H1 (cell line): ENCODE results near the gene CANX. TPM values are rescaled to one million over a fixed set of nuclear protein-coding genes. Genes with fewer than 3 reads are reported as not detected.

ENCODE experiments used
- CTCF ChIA-PET: fragments of 300-600 bp; sonication (Branson Sonifier 250); formaldehyde crosslinking; loops from one replicate; lab custom pipeline; 2021; ENCODE audit not compliant: partially characterized antibody; lab: Charles Lee
- POLR2A ChIA-PET: fragments of 300-600 bp; sonication (Branson Sonifier 250); formaldehyde crosslinking; loops from one replicate; lab custom pipeline; 2021; ENCODE audit warnings: inconsistent platforms; ENCODE audit not compliant: partially characterized antibody; lab: Charles Lee
- DNase-seq, 2 experiments: peaks; one replicate each; pipeline versions ENCODE4 v3.0.0 to v3.0.0-alpha.2; 2010 to 2022; ENCODE audit warnings: low spot score in 2 of 2, low read depth in 1 of 2, mixed read lengths in 1 of 2
- FAIRE-seq: peaks from 2 replicates; lab custom pipeline; 2011; peaks lifted over from hg19 to GRCh38; lab: Jason Lieb, UNC
- H2AFZ ChIP-seq: 2 replicates; pipeline ENCODE4 v1.8.1; 2012; ENCODE audit warnings: low read length, inconsistent platforms
- H2AK5ac ChIP-seq: 2 replicates; pipeline ENCODE4 v1.6.1; 2013; ENCODE audit warnings: low read depth, low read length
- H2BK120ac ChIP-seq: replicated peaks from 2 replicates; pipeline ENCODE3; 2013; ENCODE audit warnings: low read depth, low read length, inconsistent platforms
- H2BK12ac ChIP-seq: 2 replicates; pipeline ENCODE4 v1.6.1; 2013; ENCODE audit warnings: low read depth, low read length
- H2BK15ac ChIP-seq: 2 replicates; pipeline ENCODE4 v1.6.1; 2013; ENCODE audit warnings: low read length
- H2BK20ac ChIP-seq: 2 replicates; pipeline ENCODE4 v1.6.1; 2013; ENCODE audit warnings: low read length
- H2BK5ac ChIP-seq: 2 replicates; pipeline ENCODE4 v1.6.1; 2013; ENCODE audit warnings: low read depth, low read length
- H3K14ac ChIP-seq: 2 replicates; pipeline ENCODE4 v1.6.1; 2013; ENCODE audit warnings: inconsistent platforms; ENCODE audit not compliant: insufficient read length
- H3K18ac ChIP-seq: 2 replicates; pipeline ENCODE4 v1.6.1; 2013; ENCODE audit warnings: low read length; ENCODE audit errors: extremely low read depth
- H3K23ac ChIP-seq: 2 replicates; pipeline ENCODE4 v1.6.1; 2013; ENCODE audit warnings: inconsistent platforms; ENCODE audit not compliant: insufficient read length
- H3K23me2 ChIP-seq: 2 replicates; pipeline ENCODE4 v1.6.1; 2013; ENCODE audit warnings: low read depth, low read length
- H3K27ac ChIP-seq: 2 replicates; pipeline ENCODE4 v1.6.1; 2011; ENCODE audit warnings: low read depth, low read length, inconsistent platforms
- H3K27me3 ChIP-seq, 4 experiments: replicated peaks in 1 of 4; 1 replicate in 1 of 4; 2 replicates in 3 of 4; pipeline versions ENCODE4 v1.6.1 to v1.8.1; 2011 to 2013; ENCODE audit warnings: low read length in 3 of 4, mild to moderate bottlenecking in 3 of 4, inconsistent platforms in 2 of 4, mixed read lengths in 2 of 4, moderate library complexity in 1 of 4; ENCODE audit not compliant: control insufficient read depth in 3 of 4, insufficient read depth in 3 of 4; ENCODE audit errors: extremely low read depth in 1 of 4
- H3K36me3 ChIP-seq, 4 experiments: 2 replicates each; pipeline versions ENCODE4 v1.6.1 to v1.8.1; 2011 to 2013; ENCODE audit warnings: mild to moderate bottlenecking in 4 of 4, low read length in 3 of 4, moderate library complexity in 2 of 4, control low read depth in 1 of 4, inconsistent platforms in 1 of 4; ENCODE audit not compliant: insufficient read depth in 4 of 4, control insufficient read depth in 2 of 4
- H3K4ac ChIP-seq: replicated peaks from 2 replicates; pipeline ENCODE3; 2013; ENCODE audit warnings: low read length, low read depth, mixed read lengths, inconsistent platforms; ENCODE audit not compliant: insufficient read length
- H3K4me1 ChIP-seq, 4 experiments: replicated peaks in 1 of 4; 1 replicate in 1 of 4; 2 replicates in 3 of 4; pipeline versions ENCODE4 v1.6.1 to v1.8.1; 2011 to 2013; ENCODE audit warnings: low read length in 3 of 4, inconsistent platforms in 2 of 4, mixed read lengths in 1 of 4; ENCODE audit not compliant: insufficient read depth in 4 of 4, control insufficient read depth in 3 of 4
- H3K4me2 ChIP-seq, 2 experiments: 2 replicates each; pipeline versions ENCODE4 v1.6.1 to v1.8.1; 2011 to 2013; ENCODE audit warnings: low read depth in 2 of 2, low read length in 2 of 2, control low read depth in 1 of 2, inconsistent platforms in 1 of 2, mild to moderate bottlenecking in 1 of 2; ENCODE audit not compliant: insufficient read depth in 1 of 2
- H3K4me3 ChIP-seq, 4 experiments: fragments of 200-600, 300-600 bp in 1 of 4; sonication (generic), shearing (Covaris generic), sonication (Bioruptor Twin) in 1 of 4; 2 replicates each; pipeline versions ENCODE4 v1.5.1 to v1.8.1; 2011 to 2016; ENCODE audit warnings: low read length in 4 of 4, low read depth in 3 of 4, control low read depth in 2 of 4, inconsistent platforms in 2 of 4, mild to moderate bottlenecking in 2 of 4, mixed read lengths in 1 of 4, moderate library complexity in 1 of 4; ENCODE audit not compliant: insufficient read depth in 2 of 4; ENCODE audit errors: extremely low read depth in 1 of 4
- H3K56ac ChIP-seq: replicated peaks from 2 replicates; pipeline ENCODE3; 2013; ENCODE audit warnings: low read depth, mild to moderate bottlenecking, mixed read lengths, low read length, inconsistent platforms; ENCODE audit not compliant: insufficient read length
- H3K79me1 ChIP-seq: 2 replicates; pipeline ENCODE4 v1.6.1; 2013; ENCODE audit warnings: low read depth, low read length, control low read depth
- H3K79me2 ChIP-seq, 2 experiments: 2 replicates each; pipeline versions ENCODE4 v1.6.1 to v1.8.1; 2012 to 2013; ENCODE audit warnings: low read length in 2 of 2, mild to moderate bottlenecking in 2 of 2, inconsistent platforms in 1 of 2; ENCODE audit not compliant: insufficient read depth in 2 of 2, control insufficient read depth in 1 of 2
- H3K9ac ChIP-seq, 4 experiments: replicated peaks in 1 of 4; 1 replicate in 1 of 4; 2 replicates in 3 of 4; pipeline versions ENCODE4 v1.6.1 to v1.8.1; 2011 to 2013; ENCODE audit warnings: low read depth in 3 of 4, low read length in 3 of 4, control low read depth in 2 of 4, mild to moderate bottlenecking in 2 of 4, moderate library complexity in 2 of 4, inconsistent platforms in 1 of 4; ENCODE audit errors: extremely low read depth in 1 of 4
- H3K9me3 ChIP-seq, 2 experiments: 2 replicates each; pipeline versions ENCODE4 v1.6.1 to v1.8.1; 2012 to 2013; ENCODE audit warnings: mild to moderate bottlenecking in 2 of 2, moderate library complexity in 2 of 2, control low read depth in 1 of 2, inconsistent platforms in 1 of 2, low read depth in 1 of 2, low read length in 1 of 2, mixed read lengths in 1 of 2; ENCODE audit not compliant: insufficient read depth in 2 of 2
- H4K20me1 ChIP-seq, 2 experiments: replicated peaks in 1 of 2; 2 replicates each; pipeline versions ENCODE3 to v1.8.1; 2011 to 2013; ENCODE audit warnings: inconsistent platforms in 2 of 2, low read length in 2 of 2, mild to moderate bottlenecking in 1 of 2; ENCODE audit not compliant: insufficient read depth in 2 of 2, control insufficient read depth in 1 of 2
- H4K5ac ChIP-seq: 2 replicates; pipeline ENCODE4 v1.6.1; 2013; ENCODE audit warnings: low read length, low read depth, mixed read lengths, inconsistent platforms; ENCODE audit not compliant: insufficient read length
- H4K8ac ChIP-seq: 2 replicates; pipeline ENCODE4 v1.8.0; 2013; ENCODE audit warnings: mild to moderate bottlenecking, moderate library complexity, low read length, inconsistent platforms; ENCODE audit not compliant: insufficient read depth; ENCODE audit errors: extremely low read depth
- H4K91ac ChIP-seq: replicated peaks from 2 replicates; pipeline ENCODE3; 2013; ENCODE audit warnings: low read length, mixed read lengths, inconsistent platforms; ENCODE audit not compliant: insufficient read length
- CBX8 ChIP-seq: fragments of 300-800, 300-1000 bp; sonication (generic); IDR thresholded peaks from 2 replicates; pipeline ENCODE4 v1.7.1; 2016; ENCODE audit warnings: low read depth, low read length, borderline replicate concordance
- GTF2F1 ChIP-seq: IDR thresholded peaks from 2 replicates; pipeline ENCODE4 v1.6.1; 2012; ENCODE audit warnings: low read depth, low read length, improper control_type of control experiment, borderline replicate concordance
- HDAC6 ChIP-seq: IDR thresholded peaks from one replicate; pipeline ENCODE4 v1.7.1; 2012; ENCODE audit warnings: low read depth, mild to moderate bottlenecking, inconsistent platforms, low read length, moderate library complexity
- SAP30 ChIP-seq: fragments of 300-600 bp; sonication (generic); IDR thresholded peaks from 2 replicates; pipeline ENCODE4 v1.7.1; 2012; ENCODE audit warnings: low read length, moderate library complexity, mild to moderate bottlenecking, inconsistent platforms; ENCODE audit not compliant: insufficient read depth, insufficient replicate concordance
- SP1 ChIP-seq: IDR thresholded peaks from 2 replicates; pipeline ENCODE4 v1.6.1; 2011; ENCODE audit warnings: low read depth, low read length
- TAF7 ChIP-seq: optimal IDR thresholded peaks from 2 replicates; pipeline ENCODE3; 2011; ENCODE audit warnings: low read depth, mild to moderate bottlenecking, inconsistent platforms, low read length, moderate library complexity, borderline replicate concordance
- TBP ChIP-seq: IDR thresholded peaks from 2 replicates; pipeline ENCODE4 v1.6.1; 2011; ENCODE audit warnings: low read depth, low read length, improper control_type of control experiment
- YY1 ChIP-seq: IDR thresholded peaks from 2 replicates; pipeline ENCODE4 v1.6.1; 2011; ENCODE audit warnings: low read depth, mild to moderate bottlenecking, low read length
- WGBS, 2 experiments: shearing (Covaris generic) in 1 of 2; methylation state at CpG; one replicate each; pipeline versions ENCODE4 v1.1.6 to v1.1.7; 2013 to 2015; ENCODE audit warnings: low lambda C conversion rate in 2 of 2, mixed read lengths in 2 of 2, inconsistent platforms in 1 of 2, low coverage in 1 of 2, missing lambda C conversion rate in 1 of 2; ENCODE audit not compliant: insufficient replicate concordance in 2 of 2, insufficient coverage in 1 of 2, insufficient read length in 1 of 2; ENCODE audit errors: extremely low coverage in 1 of 2, missing lambda C conversion rate in 1 of 2; 5-methylcytosine and 5-hydroxymethylcytosine counted together
- polyA plus RNA-seq, 7 experiments: library from polyadenylated mRNA; depleted of rRNA in 3 of 7; stranded (reverse) in 5 of 7; unstranded in 2 of 7; fragments of >200 nt in 5 of 7; fragments of 200-250 nt in 2 of 7; gene quantifications; 1 replicate in 5 of 7; 2 replicates in 1 of 7; 4 replicates in 1 of 7; pipeline versions ENCODE4 v1.2.1 to v1.2.3, GENCODE V29; 2011 to 2013; ENCODE audit warnings: missing spikeins in 2 of 7, mixed read lengths in 2 of 7
- total RNA-seq: library from RNA; stranded (reverse); fragmentation: NEBNext Ultra II Directional; extraction: Animal tissue kit (Norgen Biotek cat#: 25700); gene quantifications from 2 replicates; pipeline ENCODE4 v1.2.1, GENCODE V29; 2021
- TF ChIP-seq, protein P1 (sequence below), 3 experiments: IDR thresholded peaks; 1 replicate in 2 of 3; 2 replicates in 1 of 3; pipeline versions ENCODE4 v1.5.1 to v1.6.1; 2011; ENCODE audit warnings: low read length in 3 of 3, mild to moderate bottlenecking in 3 of 3, inconsistent platforms in 2 of 3, low read depth in 1 of 3, moderate library complexity in 1 of 3; ENCODE audit not compliant: insufficient read depth in 1 of 3; ENCODE audit errors: control extremely low read depth in 1 of 3

The CANX gene
- total and polyA plus RNA-seq, 2 of the 8 experiments (the other 6 are each of a cell fraction or from before 2014, with no cell fraction given): 136 to 691 TPM

DNA sequence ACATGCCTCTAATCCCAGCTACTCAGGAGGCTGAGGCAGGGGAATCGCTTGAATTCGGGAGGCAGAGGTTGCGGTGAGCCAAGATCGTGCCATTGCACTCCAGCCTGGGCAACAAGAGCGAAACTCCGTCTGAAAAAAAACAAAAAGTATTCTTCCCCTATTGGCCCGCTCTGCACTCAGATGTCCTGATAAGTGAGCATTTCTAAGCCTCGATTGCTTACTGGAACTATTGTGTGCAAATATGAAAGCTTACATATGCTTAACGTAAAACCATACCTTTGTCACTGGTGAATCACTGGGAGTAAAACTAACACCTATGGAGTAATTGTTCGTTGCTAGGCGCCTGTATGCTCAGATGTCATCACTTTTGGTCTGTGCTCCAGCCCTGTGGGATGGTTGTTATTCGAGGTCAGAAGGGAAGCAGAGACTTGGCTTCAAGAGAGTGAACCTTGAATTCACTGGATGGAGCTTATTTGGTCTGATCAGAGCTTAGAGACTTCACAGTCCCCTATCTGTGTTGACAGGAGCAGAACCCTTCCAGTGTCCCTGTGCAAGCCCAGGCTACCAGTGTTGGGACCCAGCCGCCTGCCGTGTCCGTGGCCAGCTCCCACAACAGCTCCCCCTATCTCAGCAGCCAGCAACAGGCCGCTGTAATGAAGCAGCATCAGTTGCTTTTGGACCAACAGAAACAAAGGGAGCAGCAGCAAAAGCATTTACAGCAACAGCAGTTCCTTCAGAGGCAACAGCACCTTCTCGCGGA is 69.7 kb downstream of the CANX start:
- CTCF ChIA-PET: interaction anchor here (0.6 to 6.0 kb wide), 16 partner anchors 8 to 625 kb away, joined by 3 to 53 read pairs (median 4); partner anchors contain the start of gene LTC4S
- Histone ChIP-seq H4K20me1 (peaks cover 8 to 21% of the 10 kb centered on the region in 2 experiments), H3K23ac (no peak overlapping the region), H3K9me3 (no peaks in the 10 kb centered on the region), H3K79me2 (peaks cover 0 to 43% of the 10 kb centered on the region in 2 experiments; a peak in 2 of 4 replicates), H2AFZ (no peak overlapping the region), H4K8ac (no peak overlapping the region), H3K79me1 (peaks cover 11% of the 10 kb centered on the region), H2BK15ac (no peak overlapping the region), H2BK120ac (no peak overlapping the region), H3K27me3 (no peaks in the 10 kb centered on the region), H3K4me3 (no peak overlapping the region), H3K56ac (no peak overlapping the region), H3K9ac (no peak overlapping the region), H2AK5ac (no peak overlapping the region), H3K23me2 (no peaks in the 10 kb centered on the region), H3K4me2 (no peak overlapping the region), H3K18ac (no peak overlapping the region), H3K4ac (no peak overlapping the region), H3K14ac (no peak overlapping the region), H3K27ac (no peak overlapping the region), H2BK20ac (no peak overlapping the region), H2BK12ac (no peak overlapping the region), H2BK5ac (no peak overlapping the region), H4K91ac (no peak overlapping the region), H3K36me3 (peaks cover 25 to 63% (median 47%) of the 10 kb centered on the region in 4 experiments), H3K4me1 (peaks cover under 1 to 8% (median 1%) of the 10 kb centered on the region in 4 experiments; a peak in 5 of 7 replicates), H4K5ac (no peak overlapping the region)
- WGBS, 2 experiments: 93% methylated on average over 18 of the region's 18 CpGs; no CpG with 5 or more reads in 1 of the 2 experiments
- DNase-seq (no peak), FAIRE-seq (no peak)
- POLR2A ChIA-PET: interaction anchor here (1.6 to 2.5 kb wide), 4 partner anchors 9 to 150 kb away, joined by 3 to 10 read pairs (median 6); partner anchors contain the start of gene MAML1
- TF ChIP-seq TBP (0 out of 2 replicates have a peak, but pooled peaks have one; percentile 30), SAP30 (no peak), GTF2F1 (no peak), SP1 (no peak), TAF7 (no peak), CBX8 (no peak), HDAC6 (no peak), YY1 (no peak)
- TF ChIP-seq, protein P1, sequence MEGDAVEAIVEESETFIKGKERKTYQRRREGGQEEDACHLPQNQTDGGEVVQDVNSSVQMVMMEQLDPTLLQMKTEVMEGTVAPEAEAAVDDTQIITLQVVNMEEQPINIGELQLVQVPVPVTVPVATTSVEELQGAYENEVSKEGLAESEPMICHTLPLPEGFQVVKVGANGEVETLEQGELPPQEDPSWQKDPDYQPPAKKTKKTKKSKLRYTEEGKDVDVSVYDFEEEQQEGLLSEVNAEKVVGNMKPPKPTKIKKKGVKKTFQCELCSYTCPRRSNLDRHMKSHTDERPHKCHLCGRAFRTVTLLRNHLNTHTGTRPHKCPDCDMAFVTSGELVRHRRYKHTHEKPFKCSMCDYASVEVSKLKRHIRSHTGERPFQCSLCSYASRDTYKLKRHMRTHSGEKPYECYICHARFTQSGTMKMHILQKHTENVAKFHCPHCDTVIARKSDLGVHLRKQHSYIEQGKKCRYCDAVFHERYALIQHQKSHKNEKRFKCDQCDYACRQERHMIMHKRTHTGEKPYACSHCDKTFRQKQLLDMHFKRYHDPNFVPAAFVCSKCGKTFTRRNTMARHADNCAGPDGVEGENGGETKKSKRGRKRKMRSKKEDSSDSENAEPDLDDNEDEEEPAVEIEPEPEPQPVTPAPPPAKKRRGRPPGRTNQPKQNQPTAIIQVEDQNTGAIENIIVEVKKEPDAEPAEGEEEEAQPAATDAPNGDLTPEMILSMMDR (IDR thresholded peaks at IDR 0.05; ENCODE audit: control extremely low read depth in 1 of 3, insufficient read depth in 1 of 3, low read depth in 1 of 3, low read length in 3 of 3): peak; percentile 55 to 67 (median 57)
